IMR-90 (cell line): ENCODE data around the gene LRRC8B. TPM values are rescaled to one million over a fixed set of nuclear protein-coding genes. Genes with fewer than 3 reads are reported as not detected.

Experiments
- ATAC-seq: fragments of 200-7000 bp; cut with Tn5 transposase; 2 replicates; pipeline ENCODE4 v1.9.1; 2020; ENCODE audit warnings: low read depth, mild to moderate bottlenecking, moderate library complexity
- BruUV-seq: library from RNA; stranded (reverse); fragments of 400-500 nt; replicated peaks from 2 replicates; lab custom pipeline; 2021; lab: Mats Ljungman, UMichigan
- CTCF ChIA-PET: fragments of 300-600 bp; formaldehyde crosslinking; extraction: SDS; loops from one replicate; lab custom pipeline; 2021; ENCODE audit warnings: antibody characterized with exemption; lab: Yijun Ruan, JAX
- POLR2A ChIA-PET: fragments of 300-600 bp; sonication (Branson Sonifier 250); formaldehyde crosslinking; loops from one replicate; lab custom pipeline; 2022; ENCODE audit warnings: antibody characterized with exemption; ENCODE audit not compliant: unreplicated experiment; lab: Charles Lee
- DNase-seq: peaks from one replicate; pipeline ENCODE4 v3.0.0; 2013
- H2AFZ ChIP-seq: replicated peaks from 2 replicates; pipeline ENCODE3; 2013; ENCODE audit warnings: low read length, mild to moderate bottlenecking; ENCODE audit not compliant: poor library complexity
- H2AK5ac ChIP-seq: 2 replicates; pipeline ENCODE4 v1.6.1; 2013; ENCODE audit warnings: low read depth, low read length, inconsistent platforms
- H2AK9ac ChIP-seq: replicated peaks from 2 replicates; pipeline ENCODE3; 2013; ENCODE audit warnings: mild to moderate bottlenecking, low read depth, low read length, moderate library complexity; ENCODE audit not compliant: poor library complexity
- H2BK120ac ChIP-seq: 2 replicates; pipeline ENCODE4 v1.6.1; 2013; ENCODE audit warnings: low read depth, low read length, inconsistent platforms
- H2BK15ac ChIP-seq: 3 replicates; pipeline ENCODE4 v1.6.1; 2013; ENCODE audit warnings: low read depth, low read length, inconsistent platforms
- H2BK20ac ChIP-seq: 2 replicates; pipeline ENCODE4 v1.6.1; 2013; ENCODE audit warnings: low read depth, mild to moderate bottlenecking, inconsistent platforms, low read length, moderate library complexity
- H2BK5ac ChIP-seq: 2 replicates; pipeline ENCODE4 v1.6.1; 2013; ENCODE audit warnings: mild to moderate bottlenecking, low read depth, low read length, inconsistent platforms; ENCODE audit not compliant: poor library complexity, severe bottlenecking
- H3K14ac ChIP-seq: replicated peaks from 2 replicates; pipeline ENCODE4 v1.6.1; 2013; ENCODE audit warnings: low read depth, low read length, inconsistent platforms
- H3K18ac ChIP-seq: 2 replicates; pipeline ENCODE4 v1.6.1; 2013; ENCODE audit warnings: low read depth, low read length, control low read depth
- H3K23ac ChIP-seq: 2 replicates; pipeline ENCODE4 v1.6.1; 2013; ENCODE audit warnings: low read depth, low read length, inconsistent platforms
- H3K27ac ChIP-seq: 2 replicates; pipeline ENCODE4 v1.5.1; 2013; ENCODE audit warnings: mild to moderate bottlenecking, control low read depth, low read length; ENCODE audit not compliant: insufficient read depth
- H3K27me3 ChIP-seq: 2 replicates; pipeline ENCODE4 v1.6.1; 2013; ENCODE audit warnings: low read length; ENCODE audit not compliant: control insufficient read depth, insufficient read depth
- H3K36me3 ChIP-seq: 2 replicates; pipeline ENCODE4 v1.6.1; 2013; ENCODE audit warnings: low read length, mixed read lengths; ENCODE audit not compliant: control insufficient read depth, insufficient read depth
- H3K4ac ChIP-seq: 2 replicates; pipeline ENCODE4 v1.6.1; 2013; ENCODE audit warnings: low read depth, low read length, inconsistent platforms
- H3K4me1 ChIP-seq: 2 replicates; pipeline ENCODE4 v1.6.1; 2013; ENCODE audit warnings: low read length, mixed read lengths; ENCODE audit not compliant: control insufficient read depth, insufficient read depth
- H3K4me2 ChIP-seq: 2 replicates; pipeline ENCODE4 v1.6.1; 2013; ENCODE audit warnings: low read depth, mild to moderate bottlenecking, control low read depth, low read length, moderate library complexity
- H3K4me3 ChIP-seq: 2 replicates; pipeline ENCODE4 v1.5.1; 2013; ENCODE audit warnings: low read depth, mild to moderate bottlenecking, control low read depth, low read length, moderate library complexity; ENCODE audit not compliant: insufficient read depth
- H3K56ac ChIP-seq: 2 replicates; pipeline ENCODE4 v1.6.1; 2013; ENCODE audit warnings: low read length, inconsistent platforms; ENCODE audit not compliant: insufficient read depth; ENCODE audit errors: extremely low read depth
- H3K79me1 ChIP-seq, 2 experiments: 2 replicates each; pipeline ENCODE4 v1.6.1; 2013; ENCODE audit warnings: low read length in 2 of 2, inconsistent platforms in 1 of 2, low read depth in 1 of 2
- H3K9ac ChIP-seq: 2 replicates; pipeline ENCODE4 v1.6.1; 2013; ENCODE audit warnings: low read depth, low read length, control low read depth
- H3K9me1 ChIP-seq: 2 replicates; pipeline ENCODE4 v1.6.1; 2013; ENCODE audit warnings: low read length, inconsistent platforms; ENCODE audit not compliant: insufficient read depth
- H3K9me3 ChIP-seq: 2 replicates; pipeline ENCODE4 v1.6.1; 2013; ENCODE audit warnings: low read length; ENCODE audit not compliant: control insufficient read depth, insufficient read depth
- H4K20me1 ChIP-seq: 2 replicates; pipeline ENCODE4 v1.6.1; 2013; ENCODE audit warnings: low read length, inconsistent platforms; ENCODE audit not compliant: insufficient read depth
- H4K5ac ChIP-seq: 2 replicates; pipeline ENCODE4 v1.6.1; 2013; ENCODE audit warnings: mild to moderate bottlenecking, low read depth, low read length, control low read depth
- H4K8ac ChIP-seq, 2 experiments: 2 replicates each; pipeline ENCODE4 v1.6.1; 2013; ENCODE audit warnings: low read depth in 2 of 2, low read length in 2 of 2, control low read depth in 1 of 2, inconsistent platforms in 1 of 2
- H4K91ac ChIP-seq: 2 replicates; pipeline ENCODE4 v1.6.1; 2013; ENCODE audit warnings: low read depth, low read length, inconsistent platforms; ENCODE audit not compliant: insufficient read depth
- CEBPB ChIP-seq: IDR thresholded peaks from 2 replicates; pipeline ENCODE4 v1.6.1; 2012; ENCODE audit warnings: low read depth, low read length, improper control_type of control experiment
- CTCF ChIP-seq: conservative IDR thresholded peaks from 2 replicates; pipeline ENCODE4 v1.5.1; 2012; ENCODE audit warnings: mild to moderate bottlenecking, low read depth, low read length, improper control_type of control experiment
- MAZ ChIP-seq: IDR thresholded peaks from 2 replicates; pipeline ENCODE4 v1.6.1; 2012; ENCODE audit warnings: low read depth, mild to moderate bottlenecking, low read length, improper control_type of control experiment, moderate library complexity, borderline replicate concordance
- NFE2L2 ChIP-seq: fragments of 150-350 bp; IDR thresholded peaks from 2 replicates; pipeline ENCODE4 v1.6.1; 2016; ENCODE audit warnings: low read depth, mild to moderate bottlenecking, low read length
- POLR2A ChIP-seq: IDR thresholded peaks from 2 replicates; pipeline ENCODE4 v1.6.1; 2012; ENCODE audit warnings: mild to moderate bottlenecking, low read depth, low read length
- RAD21 ChIP-seq: IDR thresholded peaks from 2 replicates; pipeline ENCODE4 v1.6.1; 2012; ENCODE audit warnings: low read length, improper control_type of control experiment
- RCOR1 ChIP-seq: IDR thresholded peaks from 2 replicates; pipeline ENCODE4 v1.6.1; 2012; ENCODE audit warnings: mild to moderate bottlenecking, low read length, improper control_type of control experiment; ENCODE audit not compliant: insufficient replicate concordance
- SMC3 ChIP-seq: fragments of 150-350 bp; IDR thresholded peaks from 2 replicates; pipeline ENCODE4 v1.6.1; 2016; ENCODE audit warnings: low read depth, mild to moderate bottlenecking, antibody characterized with exemption, low read length, moderate library complexity
- WGBS, 2 experiments: methylation state at CpG; one replicate each; pipeline versions ENCODE4 v1.1.5 to v1.1.7; 2013; ENCODE audit warnings: missing lambda C conversion rate in 2 of 2; ENCODE audit not compliant: insufficient read length in 1 of 2; ENCODE audit errors: extremely low coverage in 2 of 2; 5-methylcytosine and 5-hydroxymethylcytosine counted together
- dilution Hi-C: fragments of 300-500 bp; cut with HindIII; formaldehyde crosslinking; loops from one replicate; pipeline ENCODE4 v1.14.3; 2018; ENCODE audit warnings: low sequenced_read_pairs; ENCODE audit not compliant: unreplicated experiment
- in situ Hi-C: fragments of 300-500 bp; cut with MboI; formaldehyde crosslinking; loops from 3 replicates; pipeline ENCODE4 v1.14.3; 2019; ENCODE audit warnings: low sequenced_read_pairs, inconsistent platforms, mixed read lengths
- intact Hi-C: fragments of 100-400 bp; cut with micrococcal nuclease; formaldehyde crosslinking; loops from 2 replicates; pipeline ENCODE4 v1.10.0; 2022
- polyA plus RNA-seq, 3 experiments: library from polyadenylated mRNA; depleted of rRNA; stranded (reverse); fragments of >200 nt; gene quantifications; 2 replicates each; pipeline ENCODE4 v1.2.3, GENCODE V29; 2012; ENCODE audit warnings: low replicate concordance in 1 of 3
- total RNA-seq: library from RNA; depleted of rRNA; stranded (reverse); fragments of >200 nt; gene quantifications from 2 replicates; pipeline ENCODE4 v1.2.3, GENCODE V29; 2012

Gene LRRC8B
- total and polyA plus RNA-seq, 2 of the 4 experiments (the other 2 are of a cell fraction), result 0.74 to 1.8 TPM

- peak within 1 kb of the TSS; percentile 94 for H4K91ac ChIP-seq
- H2BK5ac ChIP-seq, result peak within 1 kb of the TSS; percentile 89
- no peaks in the 10 kb centered on the region for H3K9me1 ChIP-seq
- H4K8ac ChIP-seq, result peak within 1 kb of the TSS; percentile 69 to 89
- no peaks in the 10 kb centered on the region for H4K20me1 ChIP-seq
- H2BK20ac ChIP-seq, result peak within 1 kb of the TSS; percentile 78; the same call in 1 of the 2 replicates
- peak within 1 kb of the TSS; percentile 92 for H3K9ac ChIP-seq
- H2BK120ac ChIP-seq, result peak within 1 kb of the TSS; percentile 82
- peaks cover 12% of the 10 kb centered on the region for H3K4me1 ChIP-seq
- H3K4ac ChIP-seq, result peak within 1 kb of the TSS; percentile 88
- H2BK15ac ChIP-seq, result peak within 1 kb of the TSS; percentile 86; the same call in 2 of the 3 replicates
- WGBS, 2 experiments, result 0% methylated on average over 3 of the region's 76 CpGs; no CpG with 5 or more reads in 1 of the 2 experiments
- H3K23ac ChIP-seq, result peak within 1 kb of the TSS; percentile 94
- H3K9me3 ChIP-seq, result no peaks in the 10 kb centered on the region
- H3K4me3 ChIP-seq, result peak within 1 kb of the TSS; percentile 96
- peak within 1 kb of the TSS; percentile 91 for H3K27ac ChIP-seq
- ChIA-PET POLR2A (interaction anchor here (0.7 kb wide), 1 partner anchor 130 kb away, joined by 4 read pairs; no protein-coding TSS in a partner anchor), CTCF (interaction anchor here (0.6 to 4.2 kb wide), 5 partner anchors 10 to 440 kb away, joined by 3 to 35 read pairs (median 4); no protein-coding TSS in a partner anchor)
- peak; percentile 91 for ATAC-seq
- H2AK5ac ChIP-seq, result peak within 1 kb of the TSS; percentile 95
- H3K27me3 ChIP-seq, result no peaks in the 10 kb centered on the region
- intact Hi-C loops, result loop anchor here (1.0 to 5.0 kb wide), 3 partner anchors 90 to 150 kb away; no protein-coding TSS in a partner anchor
- in situ Hi-C loops, result loop anchor here (5.0 to 10.0 kb wide), 2 partner anchors 125 to 362 kb away; partner anchors contain the start of gene ZNF326
- peak within 1 kb of the TSS; percentile 87 for H3K56ac ChIP-seq
- peak within 1 kb of the TSS; percentile 98 for H2AFZ ChIP-seq
- H2AK9ac ChIP-seq, result peak within 1 kb of the TSS; percentile 86
- TF ChIP-seq POLR2A (peak; percentile 59), SMC3 (peak; percentile 63), CEBPB (no peak), NFE2L2 (no peak), MAZ (peak; percentile 58), RCOR1 (no peak), RAD21 (peak; percentile 72), CTCF (peak; percentile 81)
- no TSS peak for BruUV-seq
- peak within 1 kb of the TSS; percentile 85 for H3K14ac ChIP-seq
- H3K4me2 ChIP-seq, result peak within 1 kb of the TSS; percentile 99
- peak within 1 kb of the TSS; percentile 27 for H4K5ac ChIP-seq
- no peaks in the 10 kb centered on the region for H3K36me3 ChIP-seq
- peak; percentile 71 for DNase-seq
- peaks cover 10 to 31% of the 10 kb centered on the region in 2 experiments for H3K79me1 ChIP-seq
- dilution Hi-C loops, result no loop called here
- H3K18ac ChIP-seq, result peak within 1 kb of the TSS; percentile 81
Measured at GRCh38 chr1:89632657-89633247, 108.1 kb downstream of the LRRC8B start, which contains the start of gene LRRC8C. TSS of gene LRRC8C (plus strand) at chr1:89633120. CDS start at chr1:89686474, 53,354 bp downstream.
